ENCODE results near the gene SLC39A9.

GRCh38 chr14:69429643-69430042 is 31.2 kb downstream of the SLC39A9 start:
- no peak for TF ChIP-seq POLR2A (IDR thresholded peaks at IDR 0.05)
- no peak for TF ChIP-seq CTCF (IDR thresholded peaks at IDR 0.05)

Data from uterus (tissue), 2 donors.